Measurements from ENCODE around the gene RPS6KA2. TPM values are rescaled to one million over a fixed set of nuclear protein-coding genes. Genes with fewer than 3 reads are reported as not detected.
A peak's percentile ranks its signal among the peaks of the same experiment; 100 is the strongest.

The RPS6KA2 gene
- total RNA-seq, 4 donors from 2014 or later, result 52.1 to 84.8 (median 58.7) TPM

- TF ChIP-seq CTCF (IDR thresholded peaks at IDR 0.05), result no peak
- DNase-seq (ENCODE audit: low spot score), result no peak
- no peak for ATAC-seq (ENCODE audit: low FRiP score)
Observed at GRCh38 chr6:166560222-166560621, 66.8 kb downstream of the RPS6KA2 start.

GRCh38 chr6:166559662-166560061 lies 67.4 kb downstream of the RPS6KA2 start:
- ATAC-seq (ENCODE audit: low FRiP score) (no peak), DNase-seq (ENCODE audit: low spot score) (no peak)
- no peak for TF ChIP-seq CTCF (IDR thresholded peaks at IDR 0.05)

GRCh38 chr6:166559211-166559610 lies 67.8 kb downstream of the RPS6KA2 start:
- no peak for ATAC-seq (ENCODE audit: low FRiP score)
- no peak for TF ChIP-seq CTCF (IDR thresholded peaks at IDR 0.05)

GRCh38 chr6:166558156-166559005 lies 68.7 kb downstream of the RPS6KA2 start:
- no peak for ATAC-seq (ENCODE audit: low FRiP score)
- DNase-seq (ENCODE audit: low spot score), result no peak
- TF ChIP-seq CTCF (IDR thresholded peaks at IDR 0.05), result no peak

More at GRCh38 chr6:166559211-166559610, 67.8 kb downstream of the RPS6KA2 start:
- DNase-seq (ENCODE audit: low spot score), result no peak

GRCh38 chr6:166556863-166557322 lies 70.2 kb downstream of the RPS6KA2 start:
- no peak for TF ChIP-seq CTCF (IDR thresholded peaks at IDR 0.05)
- ATAC-seq (ENCODE audit: low FRiP score) (peak; percentile 95), DNase-seq (ENCODE audit: low spot score) (peak; percentile 38)

- DNase-seq (ENCODE audit: low spot score) (no peak), ATAC-seq (ENCODE audit: low FRiP score) (no peak)
- no peak for TF ChIP-seq CTCF (IDR thresholded peaks at IDR 0.05)
Observed at GRCh38 chr6:166556336-166556735, 70.7 kb downstream of the RPS6KA2 start.

- ATAC-seq (ENCODE audit: low FRiP score), result no peak
- no peak for TF ChIP-seq CTCF (IDR thresholded peaks at IDR 0.05)
- no peak for DNase-seq (ENCODE audit: low spot score)
Observed at GRCh38 chr6:166555086-166555485, 72.0 kb downstream of the RPS6KA2 start.

All from omental fat pad (tissue), 4 donors.